Measurements from ENCODE around the gene SH3PXD2B. TPM values are rescaled to one million over a fixed set of nuclear protein-coding genes. Genes with fewer than 3 reads are reported as not detected.
"Not testable (repeated sequence)": the region's sequence is repeated elsewhere in the genome, so short reads cannot be mapped to it uniquely, and the experiment has no call there.

Gene SH3PXD2B
- total and polyA plus RNA-seq, 2 of the 13 experiments (the other 11 are each of a cell fraction or from before 2014, with no cell fraction given), result 3.4 to 4.6 TPM

DNA sequence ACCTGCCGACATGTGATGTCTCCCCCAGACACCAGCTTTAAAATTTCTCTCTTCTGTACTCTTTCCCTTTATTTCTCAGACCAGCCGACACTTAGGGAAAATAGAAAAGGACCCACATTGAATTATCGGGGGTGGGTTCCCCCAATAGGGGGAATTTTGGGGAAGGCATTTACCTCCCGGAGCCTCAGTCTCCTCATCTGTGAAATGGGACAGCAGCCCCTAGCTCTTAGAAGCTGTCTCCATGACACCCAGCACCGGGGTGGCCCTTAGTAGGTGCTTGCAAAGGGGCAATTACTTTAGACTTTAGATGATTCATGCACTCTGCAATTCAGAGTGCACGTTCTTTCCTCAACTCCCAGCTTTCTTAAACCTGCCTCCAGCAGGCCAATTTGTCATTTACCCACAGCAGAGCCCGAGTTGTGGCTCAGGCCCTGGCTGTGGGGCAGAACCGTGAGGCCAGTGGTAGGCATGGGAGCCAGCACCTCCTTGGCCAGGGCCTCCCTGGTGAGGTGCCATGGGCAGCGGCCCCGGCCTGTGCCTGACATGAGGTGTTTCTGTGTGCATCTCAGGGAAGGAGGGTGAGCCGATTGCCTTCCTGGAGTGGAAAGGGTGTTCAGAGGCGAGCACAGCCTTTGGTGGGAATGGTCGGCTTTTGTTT, 51.7 kb downstream of the SH3PXD2B start:
- WGBS (ENCODE audit: low lambda C conversion rate), result 95% methylated on average over 12 of the region's 13 CpGs
- Histone ChIP-seq H3K9ac (ENCODE audit: insufficient read depth, low read depth, low read length) (no peak overlapping the region), H3K79me2 (ENCODE audit: insufficient read depth, low read length) (no peaks in the 10 kb centered on the region), H3K27me3 (ENCODE audit: control insufficient read depth in 1 of 2, insufficient read depth in 2 of 2, low read length in 2 of 2) (no peaks in the 10 kb centered on the region), H3K9me3 (ENCODE audit: low read length) (no peaks in the 10 kb centered on the region), H2AFZ (ENCODE audit: low read length) (no peak overlapping the region), H3K4me1 (ENCODE audit: insufficient read depth, low read length) (no peaks in the 10 kb centered on the region), H3K36me3 (replicated peaks in 1 of 2; ENCODE audit: control insufficient read depth in 1 of 2, insufficient read depth in 2 of 2, low read length in 2 of 2) (peaks cover 0 to 4% of the 10 kb centered on the region in 2 experiments; a peak in 2 of 5 replicates), H3K4me3 (replicated peaks in 1 of 3; ENCODE audit: insufficient read depth in 1 of 3, low read depth in 2 of 3, low read length in 3 of 3) (no peak overlapping the region), H3K4me2 (ENCODE audit: low read depth, low read length) (no peak overlapping the region), H3K27ac (ENCODE audit: extremely low read length, insufficient read depth, low read length) (no peak overlapping the region), H4K20me1 (ENCODE audit: insufficient read depth, low read length) (no peaks in the 10 kb centered on the region)
- POLR2A ChIA-PET, result interaction anchor here (1.4 kb wide), 1 partner anchor 12 kb away, joined by 6 read pairs; no protein-coding TSS in a partner anchor
- DNase-seq (ENCODE audit: low spot score) (no peak), ATAC-seq (no peak), FAIRE-seq (no peak)
- BruUV-seq (replicated peaks), result no TSS peak
- TF ChIP-seq, protein P1, sequence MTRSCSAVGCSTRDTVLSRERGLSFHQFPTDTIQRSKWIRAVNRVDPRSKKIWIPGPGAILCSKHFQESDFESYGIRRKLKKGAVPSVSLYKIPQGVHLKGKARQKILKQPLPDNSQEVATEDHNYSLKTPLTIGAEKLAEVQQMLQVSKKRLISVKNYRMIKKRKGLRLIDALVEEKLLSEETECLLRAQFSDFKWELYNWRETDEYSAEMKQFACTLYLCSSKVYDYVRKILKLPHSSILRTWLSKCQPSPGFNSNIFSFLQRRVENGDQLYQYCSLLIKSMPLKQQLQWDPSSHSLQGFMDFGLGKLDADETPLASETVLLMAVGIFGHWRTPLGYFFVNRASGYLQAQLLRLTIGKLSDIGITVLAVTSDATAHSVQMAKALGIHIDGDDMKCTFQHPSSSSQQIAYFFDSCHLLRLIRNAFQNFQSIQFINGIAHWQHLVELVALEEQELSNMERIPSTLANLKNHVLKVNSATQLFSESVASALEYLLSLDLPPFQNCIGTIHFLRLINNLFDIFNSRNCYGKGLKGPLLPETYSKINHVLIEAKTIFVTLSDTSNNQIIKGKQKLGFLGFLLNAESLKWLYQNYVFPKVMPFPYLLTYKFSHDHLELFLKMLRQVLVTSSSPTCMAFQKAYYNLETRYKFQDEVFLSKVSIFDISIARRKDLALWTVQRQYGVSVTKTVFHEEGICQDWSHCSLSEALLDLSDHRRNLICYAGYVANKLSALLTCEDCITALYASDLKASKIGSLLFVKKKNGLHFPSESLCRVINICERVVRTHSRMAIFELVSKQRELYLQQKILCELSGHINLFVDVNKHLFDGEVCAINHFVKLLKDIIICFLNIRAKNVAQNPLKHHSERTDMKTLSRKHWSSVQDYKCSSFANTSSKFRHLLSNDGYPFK (CRISPR knock-in tag; IDR thresholded peaks at IDR 0.05; ENCODE audit: borderline replicate concordance), result no peak
- TF ChIP-seq ZNF629 (CRISPR knock-in tag; conservative IDR thresholded peaks at IDR 0.05), result peak; percentile 40; the same call in 1 of the 2 replicates
- intact Hi-C loops (cut with micrococcal nuclease; ENCODE audit: unreplicated experiment), result no loop called here
- CTCF ChIA-PET (ENCODE audit: low intra/inter-chr PET ratio, low total read pairs), result no interaction called here
- in situ Hi-C loops (cut with HindIII; ENCODE audit: extremely low pct_ligation_motif_present, low pct_unique_long_range_greater_than_20kb), result no loop called here

DNA sequence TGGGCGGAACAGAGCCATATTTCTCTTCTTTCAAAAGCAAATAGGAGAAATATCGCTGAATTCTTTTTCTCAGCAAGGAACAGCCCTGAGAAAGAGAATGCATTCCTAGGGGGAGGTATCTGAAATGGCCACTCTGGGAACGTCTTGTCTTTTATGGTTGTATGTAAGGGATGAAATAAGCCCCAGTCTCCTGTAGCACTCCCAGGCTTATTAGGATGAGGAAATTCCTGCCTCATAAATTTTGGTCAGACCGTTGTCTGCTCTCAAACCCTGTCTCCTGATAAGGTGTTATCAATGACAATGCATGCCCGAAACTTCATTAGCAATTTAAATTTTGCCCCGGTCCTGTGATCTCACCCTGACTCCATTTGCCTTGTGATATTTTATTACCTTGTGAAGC, 52.3 kb downstream of the SH3PXD2B start:
- H3K27me3 ChIP-seq (ENCODE audit: control insufficient read depth in 1 of 2, insufficient read depth in 2 of 2, low read length in 2 of 2); BruUV-seq (replicated peaks); ATAC-seq; H2AFZ ChIP-seq (ENCODE audit: low read length); H3K36me3 ChIP-seq (replicated peaks in 1 of 2; ENCODE audit: control insufficient read depth in 1 of 2, insufficient read depth in 2 of 2, low read length in 2 of 2); H3K4me3 ChIP-seq (replicated peaks in 1 of 3; ENCODE audit: insufficient read depth in 1 of 3, low read depth in 2 of 3, low read length in 3 of 3); POLR2A ChIA-PET; H3K4me2 ChIP-seq (ENCODE audit: low read depth, low read length); H3K9me3 ChIP-seq (ENCODE audit: low read length); H3K9ac ChIP-seq (ENCODE audit: insufficient read depth, low read depth, low read length); H3K4me1 ChIP-seq (ENCODE audit: insufficient read depth, low read length); H4K20me1 ChIP-seq (ENCODE audit: insufficient read depth, low read length); CTCF ChIA-PET (ENCODE audit: low intra/inter-chr PET ratio, low total read pairs); DNase-seq (ENCODE audit: low spot score); in situ Hi-C loops (cut with HindIII; ENCODE audit: extremely low pct_ligation_motif_present, low pct_unique_long_range_greater_than_20kb); H3K27ac ChIP-seq (ENCODE audit: extremely low read length, insufficient read depth, low read length); H3K79me2 ChIP-seq (ENCODE audit: insufficient read depth, low read length); intact Hi-C loops (cut with micrococcal nuclease; ENCODE audit: unreplicated experiment); FAIRE-seq: not testable (repeated sequence)
- 93% methylated on average over 6 of the region's 6 CpGs for WGBS (ENCODE audit: low lambda C conversion rate)
